GM12891 (cell line): ENCODE data around the gene CFAP298.

ENCODE experiments used
- POLR2A ChIP-seq: IDR thresholded peaks from 2 replicates; pipeline ENCODE4 v1.6.1; 2011; ENCODE audit warnings: low read depth, low read length, control low read depth
- POLR2AphosphoS5 ChIP-seq: IDR thresholded peaks from 2 replicates; pipeline ENCODE4 v1.6.1; 2011; ENCODE audit warnings: low read depth, low read length, control low read depth
- TAF1 ChIP-seq: IDR thresholded peaks from 2 replicates; pipeline ENCODE4 v1.6.1; 2011; ENCODE audit warnings: low read depth, low read length, control low read depth

DNA sequence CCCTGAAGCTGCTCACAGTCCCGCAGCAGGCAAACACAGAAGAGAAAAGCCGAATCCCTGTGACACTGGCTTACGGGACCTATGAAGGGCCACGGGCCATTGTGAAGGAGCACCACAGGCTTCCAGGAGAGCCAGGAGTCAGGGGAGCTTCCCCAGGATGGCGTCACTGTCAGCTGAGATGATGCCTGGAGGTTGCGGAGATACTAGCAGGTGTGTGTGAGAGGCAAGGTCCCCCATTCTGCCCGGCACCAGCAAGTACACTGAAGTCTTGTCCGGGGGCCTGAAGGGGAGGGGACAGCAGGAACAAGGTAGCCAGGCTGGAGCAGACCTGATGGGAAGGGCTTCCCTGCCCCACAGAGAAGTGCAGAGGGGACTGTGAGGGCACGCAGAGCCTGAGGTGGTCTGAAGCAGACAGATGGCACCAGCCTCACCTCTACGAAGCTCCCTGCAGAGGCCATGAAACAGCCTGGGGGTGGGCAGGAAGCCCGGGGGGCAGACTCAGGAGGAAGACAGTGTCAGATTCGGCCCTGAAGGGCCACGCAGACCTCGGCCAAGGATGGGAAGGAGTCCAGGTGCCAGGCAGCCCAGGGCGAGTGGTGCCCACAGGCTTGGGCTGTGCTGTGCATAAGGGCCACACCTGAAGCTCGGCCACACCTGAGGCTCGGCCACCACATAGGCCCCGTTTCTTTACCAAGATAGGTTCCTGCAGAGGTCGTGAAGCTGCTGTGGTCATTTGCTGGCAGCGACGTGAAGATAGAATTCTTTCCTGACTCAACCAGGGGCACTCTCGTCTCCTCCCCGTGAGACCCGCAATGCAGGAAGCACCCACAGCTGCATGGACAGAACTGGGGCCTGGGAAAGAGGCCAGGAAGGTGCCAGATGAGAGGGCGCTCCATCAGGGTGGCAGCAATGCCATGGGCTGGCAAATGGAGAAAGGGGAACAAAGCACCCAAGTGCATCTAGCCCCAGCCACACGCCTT is 36.9 kb downstream of the CFAP298 start:
- TF ChIP-seq POLR2A (no peak), POLR2AphosphoS5 (no peak), TAF1 (no peak)
